DMS153 (cell line): Measurements from ENCODE around the gene ZNF429.
A peak's percentile ranks its signal among the peaks of the same experiment; 100 is the strongest.
"Not testable (repeated sequence)": the region's sequence is repeated elsewhere in the genome, so short reads cannot be mapped to it uniquely, and the experiment has no call there.

Experiments used
- DNase-seq: peaks from one replicate; lab custom pipeline; 2025; lab: John Stamatoyannopoulos, UW

ZNF429 gene

DNA sequence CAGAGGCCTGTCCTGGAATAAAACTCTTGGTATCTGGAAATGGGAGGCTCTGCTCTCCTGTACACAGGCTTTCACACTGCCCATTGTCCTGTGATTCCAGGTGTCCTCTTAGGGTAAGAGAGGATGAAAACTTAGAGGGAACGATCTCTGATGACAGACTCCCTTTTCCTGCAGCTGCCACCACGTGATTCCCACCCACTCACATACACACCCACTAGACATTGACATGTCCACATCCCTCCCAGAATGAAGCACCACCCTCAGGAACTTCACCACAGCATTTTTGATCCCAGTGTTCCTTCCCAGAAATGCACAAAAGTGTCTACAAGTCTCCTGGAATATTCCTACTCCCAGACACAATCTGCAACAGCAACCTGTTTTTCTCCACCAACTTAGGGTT is 8.2 kb downstream of the ZNF429 start:
- no peak for DNase-seq

DNA sequence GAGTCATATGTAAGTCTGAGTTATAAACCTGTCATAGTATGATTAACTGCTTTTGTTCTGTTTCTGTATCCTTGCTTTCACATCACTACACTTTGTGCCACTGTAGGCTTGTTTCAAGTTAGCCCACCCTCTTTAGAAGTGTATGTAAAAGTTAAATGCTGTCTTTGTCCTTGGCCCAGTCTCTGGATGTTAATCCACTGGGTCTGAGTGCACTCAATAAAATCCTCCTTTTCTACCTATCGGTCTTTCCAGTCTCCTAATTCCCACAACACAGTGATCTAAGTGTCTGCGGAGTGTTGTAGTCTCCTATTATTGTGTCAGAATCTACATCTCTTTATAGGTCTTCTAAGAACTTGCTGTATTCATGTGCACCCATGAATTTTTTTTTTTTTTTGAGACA is 14.1 kb downstream of the ZNF429 start:
- DNase-seq, result no peak

GRCh38 chr19:21532904-21533303 is 27.5 kb downstream of the ZNF429 start:
- DNase-seq, result no peak

- DNase-seq, result not testable (repeated sequence)
These were observed 31.4 kb downstream of the ZNF429 start for GRCh38 chr19:21536741-21537290.

GRCh38 chr19:21559444-21559843 is 54.0 kb downstream of the ZNF429 start:
- DNase-seq, result no peak

GRCh38 chr19:21564406-21564805 is 59.0 kb downstream of the ZNF429 start:
- DNase-seq, result no peak

- no peak for DNase-seq
These were observed 60.7 kb downstream of the ZNF429 start for GRCh38 chr19:21566073-21566472.

GRCh38 chr19:21567806-21568205 is 62.4 kb downstream of the ZNF429 start:
- not testable (repeated sequence) for DNase-seq

GRCh38 chr19:21568816-21569493 is 63.6 kb downstream of the ZNF429 start:
- DNase-seq, result peak; percentile 98

- DNase-seq, result peak; percentile 85
These were observed 64.1 kb downstream of the ZNF429 start for GRCh38 chr19:21569494-21569865.

- no peak for DNase-seq
These were observed 65.9 kb downstream of the ZNF429 start for GRCh38 chr19:21571316-21571715.

DNA sequence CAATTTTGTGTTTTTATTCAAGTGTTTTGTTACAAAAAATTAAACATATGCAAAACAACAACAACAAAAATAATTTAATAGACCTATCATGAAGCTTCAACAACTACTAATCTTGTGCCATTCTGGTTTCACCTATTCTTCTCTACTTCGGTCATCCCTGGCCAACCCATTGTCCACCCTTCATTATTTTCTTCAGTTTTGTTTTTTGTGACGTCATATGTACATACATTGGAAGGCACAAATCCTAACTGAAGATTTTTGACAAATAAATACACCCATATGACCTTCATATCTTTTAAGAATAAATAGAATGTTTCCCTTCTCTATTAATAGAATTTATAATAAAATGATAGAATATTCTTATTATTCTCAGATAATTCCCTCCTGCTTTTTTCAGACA is 69.2 kb downstream of the ZNF429 start:
- no peak for DNase-seq

DNA sequence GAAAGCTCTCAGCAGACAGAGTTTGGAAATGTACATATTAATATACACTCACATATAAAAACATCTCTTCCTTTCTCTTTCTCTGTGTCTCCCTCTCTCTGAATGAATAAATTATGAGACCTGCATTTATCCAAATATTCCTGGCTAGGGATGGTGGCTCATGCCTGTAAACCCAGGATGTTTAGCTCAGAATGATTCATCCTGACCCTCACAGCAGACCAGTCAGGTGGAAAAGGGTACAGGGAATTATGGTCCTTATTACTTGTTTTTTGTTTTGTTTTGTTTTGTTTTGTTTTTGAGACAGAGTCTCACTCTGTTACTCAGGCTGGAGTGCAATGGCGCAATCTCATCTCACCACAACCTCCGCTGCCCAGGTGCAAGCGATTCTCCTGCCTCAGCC is 71.1 kb downstream of the ZNF429 start:
- DNase-seq, result no peak

DNA sequence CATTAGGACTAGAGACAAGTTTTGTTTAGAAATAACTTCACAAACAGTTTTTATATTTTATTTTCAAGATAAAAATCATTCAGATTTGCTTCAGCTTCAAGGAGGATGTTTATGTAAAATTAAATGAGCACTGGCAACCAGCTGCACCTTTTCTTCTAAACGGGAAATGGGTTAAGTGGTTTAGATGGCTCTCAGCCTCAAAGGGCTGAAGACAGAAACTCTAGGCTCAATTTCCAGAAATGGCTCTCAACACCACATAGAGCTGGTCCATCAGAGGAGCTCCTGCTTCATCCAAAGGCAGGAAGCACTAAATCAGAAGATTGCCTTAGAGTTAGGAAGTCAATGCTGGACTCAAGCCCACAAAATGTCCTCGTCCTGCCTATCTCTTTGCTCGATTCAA is 74.7 kb downstream of the ZNF429 start:
- DNase-seq, result no peak

DNA sequence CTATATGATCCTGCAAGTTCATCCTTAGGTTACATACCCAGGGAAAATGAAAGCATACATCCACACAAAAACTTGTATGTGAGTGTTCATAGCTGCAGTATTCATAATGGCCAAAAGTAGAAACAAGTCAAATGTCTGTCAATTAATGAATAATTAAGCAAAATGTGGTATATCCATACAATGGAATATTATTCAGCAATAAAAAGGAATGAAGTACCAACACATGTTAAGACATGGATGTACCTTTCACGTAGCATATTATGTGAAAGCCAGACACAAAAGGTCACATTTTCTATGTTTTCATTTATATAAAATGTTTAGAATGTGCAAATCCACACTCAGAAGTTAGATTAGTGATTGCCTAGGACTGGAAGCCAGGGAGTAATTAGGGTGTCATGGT is 75.4 kb downstream of the ZNF429 start:
- no peak for DNase-seq

DNA sequence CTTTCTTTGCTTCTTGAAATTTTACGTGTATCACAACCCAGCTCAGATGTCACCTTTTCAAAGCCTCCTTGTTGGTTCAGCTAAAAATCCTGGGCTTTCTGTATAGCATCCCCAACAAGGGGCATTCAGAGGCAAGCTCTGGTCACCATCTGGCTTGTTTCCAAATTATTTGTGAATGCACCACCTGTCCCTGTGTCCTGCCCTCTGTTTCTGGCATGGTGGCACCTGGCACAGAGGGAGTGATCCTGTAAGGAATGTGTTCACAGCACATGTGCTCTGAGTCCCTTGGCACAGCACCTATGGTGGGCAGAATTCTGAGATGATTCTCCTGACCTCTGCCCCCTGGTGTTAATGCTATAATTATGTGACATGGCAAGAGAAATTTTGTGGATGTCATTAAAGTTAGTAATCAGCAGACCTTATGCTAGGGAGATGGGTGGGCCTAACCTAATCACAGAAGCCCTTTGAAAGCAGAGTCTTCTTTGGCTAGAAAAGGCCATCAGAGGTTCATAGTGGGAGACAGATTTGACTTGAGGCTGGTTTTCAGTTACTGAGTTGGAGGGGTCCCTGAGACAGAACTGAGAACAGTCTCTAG is 76.3 kb downstream of the ZNF429 start:
- DNase-seq, result no peak

GRCh38 chr19:21584537-21584936 is 79.1 kb downstream of the ZNF429 start:
- DNase-seq, result no peak

- DNase-seq, result no peak
These were observed 80.0 kb downstream of the ZNF429 start for GRCh38 chr19:21585281-21585890.

DNA sequence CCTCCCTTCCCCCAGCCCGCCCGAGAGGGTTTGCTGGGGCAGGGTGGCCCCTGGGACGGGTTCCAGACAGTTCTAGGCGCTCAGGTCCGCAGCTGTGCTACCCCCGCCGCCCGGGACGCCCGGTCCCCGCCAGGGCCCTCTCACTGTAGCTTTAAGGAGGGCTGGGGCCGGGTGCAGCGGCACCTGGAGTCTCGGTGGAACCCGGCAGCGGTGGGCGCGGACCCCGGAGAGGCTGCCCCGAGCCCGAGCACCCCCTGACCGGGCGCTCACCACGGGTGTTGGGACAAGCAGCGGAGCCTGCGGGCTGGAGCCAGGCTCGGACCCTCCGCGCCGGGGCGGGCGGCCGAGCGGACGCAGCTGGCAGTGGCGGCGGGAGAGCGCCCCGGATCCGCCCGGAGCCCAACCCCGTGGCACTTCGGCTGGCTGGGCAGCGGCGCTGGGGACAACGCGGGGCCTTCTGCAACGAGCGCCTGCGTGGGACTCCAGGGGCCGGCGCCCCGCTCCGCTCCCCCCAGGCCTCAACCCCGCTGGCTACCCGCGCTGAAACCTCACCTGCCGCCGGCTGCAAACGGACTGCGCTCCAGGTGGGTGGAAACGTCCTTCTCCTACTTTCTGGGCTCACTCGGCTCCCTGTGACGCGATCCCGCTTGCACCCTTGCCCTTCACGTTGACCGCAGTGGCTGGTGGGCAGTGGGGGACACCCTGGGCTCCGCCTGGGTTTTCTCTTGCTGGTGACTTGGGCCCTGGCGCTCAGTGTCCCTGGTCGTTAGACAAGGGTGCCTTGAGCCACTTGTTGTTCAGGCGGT is 81.1 kb downstream of the ZNF429 start:
- no peak for DNase-seq

GRCh38 chr19:21587117-21587461 is 81.7 kb downstream of the ZNF429 start:
- DNase-seq, result no peak

GRCh38 chr19:21587549-21587948 is 82.1 kb downstream of the ZNF429 start:
- no peak for DNase-seq

DNA sequence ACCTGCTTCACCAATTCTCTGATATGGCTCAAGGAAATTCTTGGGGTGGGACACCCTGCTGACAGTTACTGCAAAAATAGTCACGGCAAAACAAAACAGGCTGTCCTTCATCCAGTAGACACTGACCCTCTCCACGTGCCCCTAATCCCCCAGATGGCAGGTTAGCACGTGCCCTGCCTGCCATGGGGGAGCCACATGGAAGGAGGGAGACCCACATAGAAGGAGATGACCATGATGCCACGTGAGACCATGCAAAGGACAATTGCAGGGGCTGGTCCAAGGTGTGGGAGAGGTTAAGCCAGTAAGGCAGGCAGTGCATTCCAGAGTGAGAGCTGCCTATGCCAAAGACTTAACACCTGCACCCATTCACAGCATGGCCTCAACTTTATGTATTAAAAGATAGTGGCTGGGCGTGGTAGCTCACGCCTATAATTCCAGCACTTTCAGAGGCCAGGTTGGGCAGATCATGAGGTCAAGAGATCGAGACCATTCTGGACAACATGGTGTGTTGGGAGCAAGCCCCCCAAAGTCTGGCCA is 82.7 kb downstream of the ZNF429 start:
- DNase-seq, result no peak
